Measurements from ENCODE around the gene SSR1. TPM values are rescaled to one million over a fixed set of nuclear protein-coding genes. Genes with fewer than 3 reads are reported as not detected.

The SSR1 gene
- 62.0 to 76.4 TPM (median 70.2 TPM) in 5 replicates for total RNA-seq (2022; extraction: Qiagen RNA extraction)

GRCh38 chr6:7312616-7313504 lies at the start of gene SSR1:
Gene SSR1, minus strand, starts transcription at chr6:7313199. Its CDS starts 79 bp downstream, at chr6:7313120.

Other genes with a start within 250 kb of the SSR1 start
- 8.5 to 11.0 TPM (median 10.5 TPM) in 5 replicates for gene RREB1, start 205.2 kb downstream of the SSR1 start, total RNA-seq (2022; extraction: Qiagen RNA extraction)
- gene CAGE1, start 76.5 kb upstream of the SSR1 start, total RNA-seq (2022; extraction: Qiagen RNA extraction), result not detected in 5 replicates
- gene RIOK1, start 76.6 kb upstream of the SSR1 start, total RNA-seq (2022; extraction: Qiagen RNA extraction), result 10.9 to 13.0 TPM (median 11.8 TPM) in 5 replicates
- gene DSP, start 228.5 kb upstream of the SSR1 start, total RNA-seq (2022; extraction: Qiagen RNA extraction), result 33.2 to 49.8 TPM (median 44.1 TPM) in 5 replicates

Data from A549 treated with Mapracorat at 1 μM for 4 hours (cell line).